ENCODE results near the gene CDYL2. TPM values are rescaled to one million over a fixed set of nuclear protein-coding genes. Genes with fewer than 3 reads are reported as not detected.

Gene CDYL2
- total and polyA plus RNA-seq, 8 donors: 0.60 to 7.3 (median 1.7) TPM

- intact Hi-C loops (cut with DNase I; ENCODE audit: low total_unique reads): no loop called here
- Histone ChIP-seq H3K27ac (no peak overlapping the region), H3K9me3 (peaks cover 0 to 14% (median 2%) of the 10 kb centered on the region in 4 donors), H3K27me3 (no peaks in the 10 kb centered on the region), H3K4me3 (no peak overlapping the region), H3K4me1 (no peaks in the 10 kb centered on the region), H3K36me3 (peaks cover 0 to 4% (median 2%) of the 10 kb centered on the region in 4 donors)
- 79 to 84% (median 84%) methylated on average over 4 of the region's 4 CpGs for WGBS, 5 donors
- TF ChIP-seq POLR2AphosphoS5 (IDR thresholded peaks at IDR 0.05) (no peak), POLR2A (IDR thresholded peaks at IDR 0.05) (no peak), CTCF (IDR thresholded peaks at IDR 0.05) (no peak), EP300 (IDR thresholded peaks at IDR 0.05) (no peak)
- no peak for DNase-seq
Observed at GRCh38 chr16:80637621-80638020, 166.8 kb downstream of the CDYL2 start.

- Histone ChIP-seq H3K4me3 (no peak overlapping the region), H3K4me1 (no peaks in the 10 kb centered on the region), H3K27me3 (no peaks in the 10 kb centered on the region), H3K9me3 (peaks cover 0 to 18% (median 4%) of the 10 kb centered on the region in 4 donors), H3K36me3 (peaks cover 0 to 20% (median 11%) of the 10 kb centered on the region in 4 donors), H3K27ac (no peak overlapping the region)
- TF ChIP-seq CTCF (IDR thresholded peaks at IDR 0.05) (no peak), POLR2A (IDR thresholded peaks at IDR 0.05) (no peak), EP300 (IDR thresholded peaks at IDR 0.05) (no peak), POLR2AphosphoS5 (IDR thresholded peaks at IDR 0.05) (no peak)
- intact Hi-C loops (cut with DNase I; ENCODE audit: low total_unique reads): no loop called here
- no peak for DNase-seq
- WGBS, 5 donors: 83 to 97% (median 91%) methylated on average over 3 of the region's 3 CpGs
Observed at GRCh38 chr16:80631581-80631980, 172.8 kb downstream of the CDYL2 start.

DNA sequence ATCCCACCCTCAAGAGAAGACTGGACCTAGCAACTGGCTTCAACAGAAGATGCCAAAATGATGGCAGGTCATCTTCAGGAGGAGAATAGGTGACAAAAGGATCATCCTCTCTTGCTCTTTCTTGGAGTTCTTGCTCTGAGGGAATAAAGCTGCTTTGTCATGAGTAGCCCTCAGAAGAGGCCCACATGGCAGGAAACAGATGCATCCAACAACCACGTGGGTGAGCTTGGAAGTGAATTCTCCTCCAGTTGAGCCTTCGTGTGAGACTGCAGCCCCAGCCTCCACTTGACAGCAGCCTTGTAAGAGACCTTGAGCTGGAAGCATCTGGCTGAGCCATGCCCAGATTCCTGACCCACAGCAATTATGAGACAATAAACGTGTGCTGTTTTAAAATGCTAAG is 176.1 kb downstream of the CDYL2 start:
- Histone ChIP-seq H3K9me3 (peaks cover 0 to 19% (median 10%) of the 10 kb centered on the region in 4 donors), H3K36me3 (peaks cover 0 to 20% (median 11%) of the 10 kb centered on the region in 4 donors), H3K27ac (no peak overlapping the region), H3K4me3 (no peak overlapping the region), H3K4me1 (no peaks in the 10 kb centered on the region), H3K27me3 (no peaks in the 10 kb centered on the region)
- DNase-seq: no peak
- WGBS, 5 donors: 62 to 80% (median 76%) methylated on average over 3 of the region's 3 CpGs
- intact Hi-C loops (cut with DNase I; ENCODE audit: low total_unique reads): no loop called here
- TF ChIP-seq EP300 (IDR thresholded peaks at IDR 0.05): no peak
- no peak for TF ChIP-seq POLR2AphosphoS5 (IDR thresholded peaks at IDR 0.05)
- TF ChIP-seq POLR2A (IDR thresholded peaks at IDR 0.05): no peak
- TF ChIP-seq CTCF (IDR thresholded peaks at IDR 0.05): no peak

DNA sequence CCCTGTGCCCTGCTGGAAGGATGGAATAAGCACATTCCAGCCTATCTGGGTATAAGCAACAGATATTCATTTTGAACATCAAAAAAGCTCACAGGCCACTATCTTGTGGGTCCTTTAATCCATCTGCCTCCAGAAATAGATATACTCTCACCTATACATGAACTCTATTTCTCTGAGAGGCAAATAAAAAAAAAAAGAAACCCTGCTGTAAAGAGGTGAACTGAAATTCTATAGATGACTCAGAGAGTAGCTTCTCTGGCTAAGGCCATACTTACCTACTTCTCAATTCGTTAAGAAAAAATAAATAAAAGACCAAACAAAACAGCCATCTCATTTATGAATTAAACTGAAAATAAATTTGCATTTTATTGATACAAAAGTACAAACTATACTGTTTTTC is 177.3 kb downstream of the CDYL2 start:
- H3K27me3 ChIP-seq: no peaks in the 10 kb centered on the region
- no peaks in the 10 kb centered on the region for H3K4me1 ChIP-seq
- TF ChIP-seq CTCF (IDR thresholded peaks at IDR 0.05) (no peak), EP300 (IDR thresholded peaks at IDR 0.05) (no peak), POLR2A (IDR thresholded peaks at IDR 0.05) (no peak), POLR2AphosphoS5 (IDR thresholded peaks at IDR 0.05) (no peak)
- WGBS, 5 donors: 58 to 79% (median 74%) methylated on average over 1 of the region's 1 CpG
- H3K36me3 ChIP-seq: peaks cover 0 to 11% (median 5%) of the 10 kb centered on the region in 4 donors
- peaks cover 0 to 19% (median 10%) of the 10 kb centered on the region in 4 donors for H3K9me3 ChIP-seq
- H3K27ac ChIP-seq: no peak overlapping the region
- intact Hi-C loops (cut with DNase I; ENCODE audit: low total_unique reads): no loop called here
- no peak for DNase-seq
- no peak overlapping the region for H3K4me3 ChIP-seq

Data from stomach (tissue), 9 donors.